HepG2 (cell line): Measurements from ENCODE around the gene MEX3A. TPM values are rescaled to one million over a fixed set of nuclear protein-coding genes. Genes with fewer than 3 reads are reported as not detected.

Experiments used
- EP300 ChIP-seq, 3 experiments: sonication (generic) in 1 of 3; formaldehyde crosslinking in 1 of 3; IDR thresholded peaks; 2 replicates each; pipeline versions ENCODE4 v1.5.1 to v1.6.1; 2011 to 2020; ENCODE audit warnings: low read depth in 2 of 3, low read length in 2 of 3, borderline replicate concordance in 1 of 3, improper control_type of control experiment in 1 of 3, mild to moderate bottlenecking in 1 of 3, missing genetic modification reagents in 1 of 3, moderate library complexity in 1 of 3
- HDAC2 ChIP-seq: sonication (generic); formaldehyde crosslinking; IDR thresholded peaks from 2 replicates; pipeline ENCODE4 v1.4.0; 2020; ENCODE audit warnings: missing genetic modification reagents
- KAT8 ChIP-seq: IDR thresholded peaks from 2 replicates; pipeline ENCODE4 v1.6.1; 2016; ENCODE audit warnings: missing genetic modification reagents, missing compliant biosample characterization
- KDM4B ChIP-seq: sonication (generic); formaldehyde crosslinking; IDR thresholded peaks from 2 replicates; pipeline ENCODE4 v1.4.0; 2020; ENCODE audit warnings: missing genetic modification reagents
- RAD21 ChIP-seq: fragments of 450-650 bp; formaldehyde crosslinking; IDR thresholded peaks from 2 replicates; pipeline ENCODE4 v1.5.0; 2020; ENCODE audit warnings: mild to moderate bottlenecking
- SNAPC5 ChIP-seq: sonication (generic); formaldehyde crosslinking; IDR thresholded peaks from 2 replicates; pipeline ENCODE4 v1.8.1; 2023; ENCODE audit warnings: mild to moderate bottlenecking, missing genetic modification reagents, borderline replicate concordance
- ZMYM4 ChIP-seq: sonication (generic); formaldehyde crosslinking; IDR thresholded peaks from 2 replicates; pipeline ENCODE4 v1.8.1; 2023; ENCODE audit warnings: mild to moderate bottlenecking, missing genetic modification reagents
- ZNF143 ChIP-seq: sonication (generic); formaldehyde crosslinking; IDR thresholded peaks from 2 replicates; pipeline ENCODE4 v1.4.0; 2020; ENCODE audit warnings: missing genetic modification reagents
- ZNF367 ChIP-seq: sonication (generic); formaldehyde crosslinking; IDR thresholded peaks from 2 replicates; pipeline ENCODE4 v1.4.0; 2020; ENCODE audit warnings: missing genetic modification reagents, borderline replicate concordance
- ZNF574 ChIP-seq: sonication (generic); formaldehyde crosslinking; IDR thresholded peaks from 2 replicates; pipeline ENCODE4 v1.4.0; 2020; ENCODE audit warnings: missing genetic modification reagents
- ZNF580 ChIP-seq: IDR thresholded peaks from 2 replicates; pipeline ENCODE4 v1.6.1; 2016; ENCODE audit warnings: low read depth, borderline replicate concordance
- ZNF687 ChIP-seq: sonication (generic); formaldehyde crosslinking; IDR thresholded peaks from 2 replicates; pipeline ENCODE4 v1.5.1; 2020; ENCODE audit warnings: mild to moderate bottlenecking, missing genetic modification reagents, moderate library complexity
- ZZZ3 ChIP-seq: sonication (generic); formaldehyde crosslinking; IDR thresholded peaks from 2 replicates; pipeline ENCODE4 v1.4.0; 2020; ENCODE audit warnings: missing genetic modification reagents, mild to moderate bottlenecking, borderline replicate concordance
- polyA plus RNA-seq, 8 experiments: library from polyadenylated mRNA; depleted of rRNA in 3 of 8; stranded (reverse) in 7 of 8; unstranded in 1 of 8; fragments of >200 nt; fragmentation: Illumina TruSeq in 4 of 8; extraction: Trizol in 4 of 8; gene quantifications; 2 replicates each; pipeline versions ENCODE4 v1.2.1 to v1.2.3, GENCODE V29; 2011 to 2016; ENCODE audit warnings: low read depth in 4 of 8, missing spikeins in 1 of 8, mixed read lengths in 1 of 8; ENCODE audit not compliant: insufficient read depth in 1 of 8
- total RNA-seq, 5 experiments: library from RNA; depleted of rRNA; stranded (reverse); fragments of >200 nt; fragmentation: Illumina TruSeq; extraction: Trizol; gene quantifications; 2 replicates each; pipeline ENCODE4 v1.2.3, GENCODE V29; 2016; ENCODE audit warnings: low read depth in 1 of 5
- TF ChIP-seq, protein P1 (sequence below): sonication (generic); formaldehyde crosslinking; IDR thresholded peaks from 2 replicates; pipeline ENCODE4 v1.8.0; 2022; ENCODE audit warnings: mild to moderate bottlenecking, missing genetic modification reagents; ENCODE audit not compliant: insufficient replicate concordance
- TF ChIP-seq, protein P2 (sequence below): sonication (generic); formaldehyde crosslinking; IDR thresholded peaks from 2 replicates; pipeline ENCODE4 v1.5.0; 2020; ENCODE audit warnings: missing genetic modification reagents
- TF ChIP-seq, protein P3 (sequence below): sonication (generic); formaldehyde crosslinking; conservative IDR thresholded peaks from 2 replicates; pipeline ENCODE4 v1.8.0; 2022; ENCODE audit warnings: missing genetic modification reagents

The MEX3A gene
- total and polyA plus RNA-seq, 2 of the 13 experiments (the other 11 are each of a cell fraction or from before 2014, with no cell fraction given): 7.6 to 9.1 TPM

DNA sequence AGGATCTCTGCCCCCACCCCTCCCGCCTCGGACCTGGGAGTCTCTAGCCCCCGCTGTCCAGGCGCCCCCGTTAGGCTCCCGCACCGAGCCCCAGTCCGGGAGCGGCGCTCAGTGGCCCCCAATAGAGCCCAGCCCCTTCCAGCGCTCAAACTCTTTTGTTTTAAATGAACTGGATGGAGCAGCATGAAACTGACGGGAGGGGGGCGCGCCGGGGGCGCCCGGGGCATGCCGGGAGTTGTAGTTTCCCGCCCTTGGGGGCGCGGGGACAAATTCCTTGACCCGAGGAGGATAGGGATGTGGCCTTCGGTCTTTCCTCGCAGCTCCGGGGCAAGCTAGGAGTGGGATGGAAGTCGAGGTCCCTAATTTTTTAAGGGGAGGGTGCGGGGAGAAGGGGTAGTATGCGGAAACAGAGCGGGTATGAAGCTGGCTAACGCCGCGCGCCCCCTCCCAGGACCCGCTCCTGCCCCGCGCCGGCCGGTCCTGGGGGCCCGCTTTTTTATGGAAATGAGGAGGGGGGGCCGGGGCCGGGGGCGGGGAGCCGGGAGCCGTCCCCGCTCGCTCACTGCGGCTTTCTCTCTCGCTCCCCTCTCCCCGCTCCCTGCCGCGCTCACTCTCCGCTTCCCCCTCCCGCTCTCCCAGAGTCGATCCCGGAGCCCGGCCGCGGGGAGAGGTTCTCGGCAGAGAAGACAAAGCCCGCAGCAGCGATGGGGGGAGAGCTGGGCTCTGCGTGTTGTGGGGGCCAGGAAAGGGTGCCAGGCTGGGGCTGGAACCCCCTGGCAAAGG lies at the start of gene MEX3A (continued):
- TF ChIP-seq, protein P1, sequence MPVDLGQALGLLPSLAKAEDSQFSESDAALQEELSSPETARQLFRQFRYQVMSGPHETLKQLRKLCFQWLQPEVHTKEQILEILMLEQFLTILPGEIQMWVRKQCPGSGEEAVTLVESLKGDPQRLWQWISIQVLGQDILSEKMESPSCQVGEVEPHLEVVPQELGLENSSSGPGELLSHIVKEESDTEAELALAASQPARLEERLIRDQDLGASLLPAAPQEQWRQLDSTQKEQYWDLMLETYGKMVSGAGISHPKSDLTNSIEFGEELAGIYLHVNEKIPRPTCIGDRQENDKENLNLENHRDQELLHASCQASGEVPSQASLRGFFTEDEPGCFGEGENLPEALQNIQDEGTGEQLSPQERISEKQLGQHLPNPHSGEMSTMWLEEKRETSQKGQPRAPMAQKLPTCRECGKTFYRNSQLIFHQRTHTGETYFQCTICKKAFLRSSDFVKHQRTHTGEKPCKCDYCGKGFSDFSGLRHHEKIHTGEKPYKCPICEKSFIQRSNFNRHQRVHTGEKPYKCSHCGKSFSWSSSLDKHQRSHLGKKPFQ: no peak
- TF ChIP-seq HDAC2 (CRISPR knock-in tag) (no peak), ZMYM4 (CRISPR knock-in tag) (no peak), ZNF367 (CRISPR knock-in tag) (no peak), EP300 (IDR thresholded peaks at IDR 0.05; ENCODE audit: low read depth in 2 of 2, low read length in 2 of 2) (no peak), EP300 (CRISPR knock-in tag; IDR thresholded peaks at IDR 0.05; ENCODE audit: borderline replicate concordance) (no peak), RAD21 (CRISPR knock-in tag) (no peak), ZNF143 (CRISPR knock-in tag) (peak; percentile 93), ZNF687 (CRISPR knock-in tag) (peak; percentile 52), KAT8 (peak; percentile 18; the same call in 1 of the 2 replicates), ZNF580 (no peak), KDM4B (CRISPR knock-in tag) (no peak), ZNF574 (peak; percentile 84), ZZZ3 (CRISPR knock-in tag) (no peak), SNAPC5 (no peak)
- TF ChIP-seq, protein P2, sequence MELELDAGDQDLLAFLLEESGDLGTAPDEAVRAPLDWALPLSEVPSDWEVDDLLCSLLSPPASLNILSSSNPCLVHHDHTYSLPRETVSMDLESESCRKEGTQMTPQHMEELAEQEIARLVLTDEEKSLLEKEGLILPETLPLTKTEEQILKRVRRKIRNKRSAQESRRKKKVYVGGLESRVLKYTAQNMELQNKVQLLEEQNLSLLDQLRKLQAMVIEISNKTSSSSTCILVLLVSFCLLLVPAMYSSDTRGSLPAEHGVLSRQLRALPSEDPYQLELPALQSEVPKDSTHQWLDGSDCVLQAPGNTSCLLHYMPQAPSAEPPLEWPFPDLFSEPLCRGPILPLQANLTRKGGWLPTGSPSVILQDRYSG (CRISPR knock-in tag): no peak
- TF ChIP-seq, protein P3, sequence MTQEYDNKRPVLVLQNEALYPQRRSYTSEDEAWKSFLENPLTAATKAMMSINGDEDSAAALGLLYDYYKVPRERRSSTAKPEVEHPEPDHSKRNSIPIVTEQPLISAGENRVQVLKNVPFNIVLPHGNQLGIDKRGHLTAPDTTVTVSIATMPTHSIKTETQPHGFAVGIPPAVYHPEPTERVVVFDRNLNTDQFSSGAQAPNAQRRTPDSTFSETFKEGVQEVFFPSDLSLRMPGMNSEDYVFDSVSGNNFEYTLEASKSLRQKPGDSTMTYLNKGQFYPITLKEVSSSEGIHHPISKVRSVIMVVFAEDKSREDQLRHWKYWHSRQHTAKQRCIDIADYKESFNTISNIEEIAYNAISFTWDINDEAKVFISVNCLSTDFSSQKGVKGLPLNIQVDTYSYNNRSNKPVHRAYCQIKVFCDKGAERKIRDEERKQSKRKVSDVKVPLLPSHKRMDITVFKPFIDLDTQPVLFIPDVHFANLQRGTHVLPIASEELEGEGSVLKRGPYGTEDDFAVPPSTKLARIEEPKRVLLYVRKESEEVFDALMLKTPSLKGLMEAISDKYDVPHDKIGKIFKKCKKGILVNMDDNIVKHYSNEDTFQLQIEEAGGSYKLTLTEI (CRISPR knock-in tag): no peak
